HepG2 (cell line): ENCODE measurements around the gene SMAP2. TPM values are rescaled to one million over a fixed set of nuclear protein-coding genes. Genes with fewer than 3 reads are reported as not detected.
A peak's percentile ranks its signal among the peaks of the same experiment; 100 is the strongest.

Experiments used
- KLF12 ChIP-seq: sonication (generic); formaldehyde crosslinking; IDR thresholded peaks from 2 replicates; pipeline ENCODE4 v1.4.0; 2020; ENCODE audit warnings: missing genetic modification reagents, borderline replicate concordance
- NCOA5 ChIP-seq: sonication (generic); formaldehyde crosslinking; IDR thresholded peaks from 2 replicates; pipeline ENCODE4 v1.4.0; 2020; ENCODE audit warnings: missing genetic modification reagents
- PCBP2 ChIP-seq: fragments of 200-400 bp; formaldehyde crosslinking; optimal IDR thresholded peaks from 2 replicates; pipeline ENCODE3; 2018; ENCODE audit warnings: low read length, low read depth; ENCODE audit not compliant: poor library complexity, severe bottlenecking
- RFX3 ChIP-seq: IDR thresholded peaks from 2 replicates; pipeline ENCODE4 v1.6.1; 2016; ENCODE audit warnings: missing biosample characterization, missing genetic modification reagents
- SETDB1 ChIP-seq: sonication (generic); formaldehyde crosslinking; IDR thresholded peaks from 2 replicates; pipeline ENCODE4 v1.5.1; 2020; ENCODE audit warnings: missing genetic modification reagents, mild to moderate bottlenecking, borderline replicate concordance
- SPEN ChIP-seq: sonication (generic); formaldehyde crosslinking; IDR thresholded peaks from 2 replicates; pipeline ENCODE4 v1.5.1; 2020; ENCODE audit warnings: low read depth, mild to moderate bottlenecking, missing genetic modification reagents
- ZFP82 ChIP-seq: sonication (generic); formaldehyde crosslinking; IDR thresholded peaks from 2 replicates; pipeline ENCODE4 v1.5.1; 2020; ENCODE audit warnings: mild to moderate bottlenecking, missing genetic modification reagents, borderline replicate concordance
- ZNF263 ChIP-seq: sonication (generic); formaldehyde crosslinking; IDR thresholded peaks from 2 replicates; pipeline ENCODE4 v1.4.0; 2020; ENCODE audit warnings: missing genetic modification reagents
- ZNF30 ChIP-seq: sonication (generic); formaldehyde crosslinking; IDR thresholded peaks from 2 replicates; pipeline ENCODE4 v1.5.0; 2020; ENCODE audit warnings: mild to moderate bottlenecking, missing genetic modification reagents
- ZNF674 ChIP-seq: sonication (generic); formaldehyde crosslinking; IDR thresholded peaks from 2 replicates; pipeline ENCODE4 v1.5.0; 2020; ENCODE audit warnings: low read depth, mild to moderate bottlenecking, missing genetic modification reagents
- polyA plus RNA-seq, 8 experiments: library from polyadenylated mRNA; depleted of rRNA in 3 of 8; stranded (reverse) in 7 of 8; unstranded in 1 of 8; fragments of >200 nt; fragmentation: Illumina TruSeq in 4 of 8; extraction: Trizol in 4 of 8; gene quantifications; 2 replicates each; pipeline versions ENCODE4 v1.2.1 to v1.2.3, GENCODE V29; 2011 to 2016; ENCODE audit warnings: low read depth in 4 of 8, missing spikeins in 1 of 8, mixed read lengths in 1 of 8; ENCODE audit not compliant: insufficient read depth in 1 of 8
- total RNA-seq, 5 experiments: library from RNA; depleted of rRNA; stranded (reverse); fragments of >200 nt; fragmentation: Illumina TruSeq; extraction: Trizol; gene quantifications; 2 replicates each; pipeline ENCODE4 v1.2.3, GENCODE V29; 2016; ENCODE audit warnings: low read depth in 1 of 5
- TF ChIP-seq, protein P1 (sequence below): sonication (generic); formaldehyde crosslinking; IDR thresholded peaks from 2 replicates; pipeline ENCODE4 v1.4.0; 2020; ENCODE audit warnings: mild to moderate bottlenecking, missing genetic modification reagents
- TF ChIP-seq, protein P2 (sequence below): sonication (generic); formaldehyde crosslinking; IDR thresholded peaks from 2 replicates; pipeline ENCODE4 v1.8.1; 2023; ENCODE audit warnings: mild to moderate bottlenecking, moderate library complexity, missing genetic modification reagents
- TF ChIP-seq, protein P3 (sequence below): sonication (generic); formaldehyde crosslinking; conservative IDR thresholded peaks from 2 replicates; pipeline ENCODE4 v1.8.0; 2022; ENCODE audit warnings: mild to moderate bottlenecking, moderate library complexity, missing genetic modification reagents
- TF ChIP-seq, protein P4 (sequence below): sonication (generic); formaldehyde crosslinking; IDR thresholded peaks from 2 replicates; pipeline ENCODE4; 2020; ENCODE audit warnings: missing genetic modification reagents, mild to moderate bottlenecking, borderline replicate concordance

Gene SMAP2
- total and polyA plus RNA-seq, 2 of the 13 experiments (the other 11 are each of a cell fraction or from before 2014, with no cell fraction given): 19.0 to 22.3 TPM

DNA sequence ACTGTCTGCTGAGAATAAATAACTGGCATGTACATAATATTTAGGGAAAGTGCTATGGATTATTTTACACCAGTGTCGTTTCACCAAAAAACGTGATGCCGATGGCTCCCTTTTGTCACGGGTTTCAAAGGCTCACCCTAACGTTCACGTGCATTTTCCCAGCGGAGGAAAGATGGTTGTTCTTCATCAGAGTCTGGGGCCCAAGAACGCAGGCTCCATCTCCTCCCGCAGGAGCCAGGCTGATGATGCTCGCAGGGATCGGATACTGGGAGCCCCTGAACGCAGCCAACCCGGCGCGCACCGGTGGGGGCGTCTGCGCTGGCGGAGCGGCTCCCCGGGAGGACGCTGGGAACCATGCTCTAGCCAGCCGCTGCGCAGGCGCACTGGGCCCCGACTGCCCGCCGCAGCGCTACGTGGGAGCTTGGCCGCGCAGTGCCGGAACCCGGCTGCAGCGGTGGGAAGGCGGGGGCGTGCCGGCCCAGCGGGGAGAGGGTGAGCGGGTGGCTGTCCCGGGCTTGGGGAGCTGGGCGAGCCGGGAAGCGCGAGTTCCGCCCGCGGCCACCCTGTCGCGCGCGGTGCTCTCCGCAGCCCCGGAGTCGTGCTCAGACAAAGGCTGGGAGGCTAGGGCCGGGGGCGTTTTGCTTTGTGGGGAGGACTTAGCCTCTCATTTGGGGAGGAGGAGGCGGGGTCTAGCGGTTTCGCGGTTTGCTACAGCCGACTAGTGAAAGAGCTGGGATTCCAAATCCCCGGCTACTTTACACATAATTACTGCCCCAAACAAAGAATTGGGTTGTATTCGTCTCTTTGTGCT lies 76.4 kb downstream of the SMAP2 start, which contains the start of gene ZFP69B (continued):
- no peak for TF ChIP-seq NCOA5 (CRISPR knock-in tag)
- TF ChIP-seq, protein P1, sequence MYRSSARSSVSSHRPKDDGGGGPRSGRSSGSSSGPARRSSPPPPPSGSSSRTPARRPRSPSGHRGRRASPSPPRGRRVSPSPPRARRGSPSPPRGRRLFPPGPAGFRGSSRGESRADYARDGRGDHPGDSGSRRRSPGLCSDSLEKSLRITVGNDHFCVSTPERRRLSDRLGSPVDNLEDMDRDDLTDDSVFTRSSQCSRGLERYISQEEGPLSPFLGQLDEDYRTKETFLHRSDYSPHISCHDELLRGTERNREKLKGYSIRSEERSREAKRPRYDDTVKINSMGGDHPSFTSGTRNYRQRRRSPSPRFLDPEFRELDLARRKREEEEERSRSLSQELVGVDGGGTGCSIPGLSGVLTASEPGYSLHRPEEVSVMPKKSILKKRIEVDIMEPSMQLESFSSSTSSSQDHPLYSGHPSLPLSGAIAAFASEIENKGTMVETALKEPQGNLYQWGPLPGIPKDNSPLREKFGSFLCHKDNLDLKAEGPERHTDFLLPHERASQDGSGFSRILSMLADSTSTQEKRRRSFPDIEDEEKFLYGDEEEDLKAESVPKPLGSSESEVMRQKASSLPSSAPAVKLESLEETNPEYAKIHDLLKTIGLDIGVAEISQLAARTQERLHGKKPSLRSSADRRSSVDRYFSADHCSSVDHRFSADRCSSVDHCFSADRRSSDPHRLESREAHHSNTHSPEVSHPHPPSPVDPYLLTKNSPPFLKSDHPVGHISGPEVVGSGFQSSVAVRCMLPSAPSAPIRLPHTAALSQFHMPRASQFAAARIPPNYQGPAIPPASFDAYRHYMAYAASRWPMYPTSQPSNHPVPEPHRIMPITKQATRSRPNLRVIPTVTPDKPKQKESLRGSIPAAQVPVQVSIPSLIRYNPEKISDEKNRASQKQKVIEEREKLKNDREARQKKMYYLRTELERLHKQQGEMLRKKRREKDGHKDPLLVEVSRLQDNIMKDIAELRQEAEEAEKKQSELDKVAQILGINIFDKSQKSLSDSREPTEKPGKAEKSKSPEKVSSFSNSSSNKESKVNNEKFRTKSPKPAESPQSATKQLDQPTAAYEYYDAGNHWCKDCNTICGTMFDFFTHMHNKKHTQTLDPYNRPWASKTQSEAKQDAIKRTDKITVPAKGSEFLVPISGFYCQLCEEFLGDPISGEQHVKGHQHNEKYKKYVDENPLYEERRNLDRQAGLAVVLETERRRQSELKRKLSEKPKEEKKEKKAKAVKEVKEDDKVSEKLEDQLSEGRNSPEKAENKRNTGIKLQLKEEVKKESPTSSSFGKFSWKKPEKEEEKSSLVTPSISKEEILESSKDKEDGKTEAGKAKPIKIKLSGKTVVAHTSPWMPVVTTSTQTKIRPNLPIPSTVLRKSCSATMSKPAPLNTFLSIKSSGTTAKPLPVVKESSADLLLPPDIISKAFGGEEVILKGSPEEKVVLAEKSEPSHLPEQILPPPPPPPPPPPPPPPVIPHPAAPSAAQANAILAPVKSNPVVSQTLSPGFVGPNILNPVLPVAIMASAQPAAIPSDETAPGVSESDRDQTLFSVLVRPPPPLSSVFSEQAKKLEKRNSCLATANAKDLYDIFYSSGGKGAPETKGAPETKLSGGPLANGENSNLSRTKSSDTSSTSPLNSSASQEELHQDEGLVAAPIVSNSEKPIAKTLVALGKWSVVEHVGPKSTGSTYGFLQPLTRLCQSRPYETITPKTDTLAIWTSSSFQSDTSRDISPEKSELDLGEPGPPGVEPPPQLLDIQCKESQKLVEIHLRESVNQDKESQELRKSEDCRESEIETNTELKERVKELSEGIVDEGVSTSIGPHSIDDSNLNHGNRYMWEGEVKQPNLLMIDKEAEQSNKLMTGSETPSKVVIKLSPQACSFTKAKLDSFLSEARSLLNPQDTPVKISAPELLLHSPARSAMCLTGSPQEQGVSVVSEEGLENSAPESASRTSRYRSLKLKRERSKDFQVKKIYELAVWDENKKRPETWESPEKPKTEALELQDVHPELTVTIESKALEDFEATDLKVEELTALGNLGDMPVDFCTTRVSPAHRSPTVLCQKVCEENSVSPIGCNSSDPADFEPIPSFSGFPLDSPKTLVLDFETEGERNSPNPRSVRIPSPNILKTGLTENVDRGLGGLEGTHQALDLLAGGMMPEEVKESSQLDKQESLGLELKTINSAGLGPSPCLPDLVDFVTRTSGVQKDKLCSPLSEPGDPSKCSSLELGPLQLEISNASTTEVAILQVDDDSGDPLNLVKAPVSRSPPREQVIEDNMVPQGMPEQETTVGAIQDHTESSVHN (CRISPR knock-in tag): 0 out of 2 replicates have a peak, but pooled peaks have one; percentile 27
- TF ChIP-seq ZNF674 (CRISPR knock-in tag): no peak
- TF ChIP-seq, protein P2, sequence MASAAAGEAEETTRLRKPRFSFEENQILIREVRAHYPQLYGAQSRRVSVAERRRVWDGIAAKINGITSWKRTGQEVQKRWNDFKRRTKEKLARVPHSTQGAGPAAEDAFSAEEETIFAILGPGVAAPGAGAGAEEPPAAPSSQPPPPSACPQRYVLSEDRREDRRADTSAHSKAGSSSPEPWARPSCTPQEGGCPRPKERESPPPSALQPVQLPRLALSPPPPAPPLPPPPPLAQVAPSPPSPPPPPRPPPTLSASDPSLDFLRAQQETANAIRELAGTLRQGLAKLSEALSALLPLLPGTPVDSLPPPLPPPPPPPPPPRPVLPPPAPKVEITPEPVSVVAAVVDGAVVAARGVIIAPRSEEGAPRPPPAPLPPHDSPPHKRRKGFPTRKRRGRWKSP (CRISPR knock-in tag): peak; percentile 100
- TF ChIP-seq ZFP82: peak; percentile 83; the same call in 1 of the 2 replicates
- peak; percentile 90 for TF ChIP-seq SPEN
- TF ChIP-seq RFX3 (CRISPR knock-in tag): no peak
- no peak for TF ChIP-seq SETDB1 (CRISPR knock-in tag)
- TF ChIP-seq, protein P3, sequence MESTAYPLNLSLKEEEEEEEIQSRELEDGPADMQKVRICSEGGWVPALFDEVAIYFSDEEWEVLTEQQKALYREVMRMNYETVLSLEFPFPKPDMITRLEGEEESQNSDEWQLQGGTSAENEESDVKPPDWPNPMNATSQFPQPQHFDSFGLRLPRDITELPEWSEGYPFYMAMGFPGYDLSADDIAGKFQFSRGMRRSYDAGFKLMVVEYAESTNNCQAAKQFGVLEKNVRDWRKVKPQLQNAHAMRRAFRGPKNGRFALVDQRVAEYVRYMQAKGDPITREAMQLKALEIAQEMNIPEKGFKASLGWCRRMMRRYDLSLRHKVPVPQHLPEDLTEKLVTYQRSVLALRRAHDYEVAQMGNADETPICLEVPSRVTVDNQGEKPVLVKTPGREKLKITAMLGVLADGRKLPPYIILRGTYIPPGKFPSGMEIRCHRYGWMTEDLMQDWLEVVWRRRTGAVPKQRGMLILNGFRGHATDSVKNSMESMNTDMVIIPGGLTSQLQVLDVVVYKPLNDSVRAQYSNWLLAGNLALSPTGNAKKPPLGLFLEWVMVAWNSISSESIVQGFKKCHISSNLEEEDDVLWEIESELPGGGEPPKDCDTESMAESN (CRISPR knock-in tag): peak; percentile 68; the same call in 1 of the 2 replicates
- no peak for TF ChIP-seq ZNF30 (CRISPR knock-in tag)
- TF ChIP-seq, protein P4, sequence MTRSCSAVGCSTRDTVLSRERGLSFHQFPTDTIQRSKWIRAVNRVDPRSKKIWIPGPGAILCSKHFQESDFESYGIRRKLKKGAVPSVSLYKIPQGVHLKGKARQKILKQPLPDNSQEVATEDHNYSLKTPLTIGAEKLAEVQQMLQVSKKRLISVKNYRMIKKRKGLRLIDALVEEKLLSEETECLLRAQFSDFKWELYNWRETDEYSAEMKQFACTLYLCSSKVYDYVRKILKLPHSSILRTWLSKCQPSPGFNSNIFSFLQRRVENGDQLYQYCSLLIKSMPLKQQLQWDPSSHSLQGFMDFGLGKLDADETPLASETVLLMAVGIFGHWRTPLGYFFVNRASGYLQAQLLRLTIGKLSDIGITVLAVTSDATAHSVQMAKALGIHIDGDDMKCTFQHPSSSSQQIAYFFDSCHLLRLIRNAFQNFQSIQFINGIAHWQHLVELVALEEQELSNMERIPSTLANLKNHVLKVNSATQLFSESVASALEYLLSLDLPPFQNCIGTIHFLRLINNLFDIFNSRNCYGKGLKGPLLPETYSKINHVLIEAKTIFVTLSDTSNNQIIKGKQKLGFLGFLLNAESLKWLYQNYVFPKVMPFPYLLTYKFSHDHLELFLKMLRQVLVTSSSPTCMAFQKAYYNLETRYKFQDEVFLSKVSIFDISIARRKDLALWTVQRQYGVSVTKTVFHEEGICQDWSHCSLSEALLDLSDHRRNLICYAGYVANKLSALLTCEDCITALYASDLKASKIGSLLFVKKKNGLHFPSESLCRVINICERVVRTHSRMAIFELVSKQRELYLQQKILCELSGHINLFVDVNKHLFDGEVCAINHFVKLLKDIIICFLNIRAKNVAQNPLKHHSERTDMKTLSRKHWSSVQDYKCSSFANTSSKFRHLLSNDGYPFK (CRISPR knock-in tag): no peak
- TF ChIP-seq PCBP2: no peak
- TF ChIP-seq KLF12 (CRISPR knock-in tag): no peak
- TF ChIP-seq ZNF263 (CRISPR knock-in tag): peak; percentile 97
